Measurements from ENCODE around the gene ATP2B2. TPM values are rescaled to one million over a fixed set of nuclear protein-coding genes. Genes with fewer than 3 reads are reported as not detected.

Gene ATP2B2
- total and polyA plus RNA-seq, 9 of the 15 experiments (the other 6 are each of a cell fraction or from before 2014, with no cell fraction given), result 0.06 TPM; not detected in 8

DNA sequence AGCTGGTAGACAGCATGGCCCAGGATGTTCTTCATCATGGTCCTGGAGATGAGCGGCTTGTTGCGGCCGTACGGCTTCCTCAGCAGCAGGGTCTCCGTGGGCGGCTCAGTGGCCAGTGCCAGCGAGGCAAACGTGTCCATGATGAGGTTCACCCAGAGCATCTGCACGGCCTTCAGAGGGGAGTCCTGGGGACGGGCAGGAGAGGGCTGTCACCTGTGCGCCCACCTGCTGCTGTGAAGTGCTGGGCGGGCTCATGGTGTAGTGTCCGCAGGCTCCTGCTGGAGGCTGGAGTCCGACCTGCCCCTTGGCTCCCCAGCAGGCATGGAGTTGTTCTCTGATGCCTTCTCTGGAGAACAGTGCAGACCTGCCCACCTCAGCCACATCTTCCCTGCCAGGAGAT lies 162.6 kb downstream of the ATP2B2 start (continued):
- TF ChIP-seq, protein P1, sequence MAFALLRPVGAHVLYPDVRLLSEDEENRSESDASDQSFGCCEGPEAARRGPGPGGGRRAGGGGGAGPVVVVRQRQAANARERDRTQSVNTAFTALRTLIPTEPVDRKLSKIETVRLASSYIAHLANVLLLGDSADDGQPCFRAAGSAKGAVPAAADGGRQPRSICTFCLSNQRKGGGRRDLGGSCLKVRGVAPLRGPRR (CRISPR knock-in tag; IDR thresholded peaks at IDR 0.05), result no peak
- no peak for TF ChIP-seq NUFIP1 (IDR thresholded peaks at IDR 0.05; ENCODE audit: partially characterized antibody)
- TF ChIP-seq, protein P2, sequence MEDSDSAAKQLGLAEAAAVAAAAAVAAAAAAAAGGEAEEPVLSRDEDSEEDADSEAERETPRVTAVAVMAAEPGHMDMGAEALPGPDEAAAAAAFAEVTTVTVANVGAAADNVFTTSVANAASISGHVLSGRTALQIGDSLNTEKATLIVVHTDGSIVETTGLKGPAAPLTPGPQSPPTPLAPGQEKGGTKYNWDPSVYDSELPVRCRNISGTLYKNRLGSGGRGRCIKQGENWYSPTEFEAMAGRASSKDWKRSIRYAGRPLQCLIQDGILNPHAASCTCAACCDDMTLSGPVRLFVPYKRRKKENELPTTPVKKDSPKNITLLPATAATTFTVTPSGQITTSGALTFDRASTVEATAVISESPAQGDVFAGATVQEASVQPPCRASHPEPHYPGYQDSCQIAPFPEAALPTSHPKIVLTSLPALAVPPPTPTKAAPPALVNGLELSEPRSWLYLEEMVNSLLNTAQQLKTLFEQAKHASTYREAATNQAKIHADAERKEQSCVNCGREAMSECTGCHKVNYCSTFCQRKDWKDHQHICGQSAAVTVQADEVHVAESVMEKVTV (CRISPR knock-in tag; IDR thresholded peaks at IDR 0.05), result no peak
- no peak for TF ChIP-seq ZNF347 (CRISPR knock-in tag; IDR thresholded peaks at IDR 0.05; ENCODE audit: low read depth)
- no peak for TF ChIP-seq NCOA6 (IDR thresholded peaks at IDR 0.05)
- TF ChIP-seq, protein P3, sequence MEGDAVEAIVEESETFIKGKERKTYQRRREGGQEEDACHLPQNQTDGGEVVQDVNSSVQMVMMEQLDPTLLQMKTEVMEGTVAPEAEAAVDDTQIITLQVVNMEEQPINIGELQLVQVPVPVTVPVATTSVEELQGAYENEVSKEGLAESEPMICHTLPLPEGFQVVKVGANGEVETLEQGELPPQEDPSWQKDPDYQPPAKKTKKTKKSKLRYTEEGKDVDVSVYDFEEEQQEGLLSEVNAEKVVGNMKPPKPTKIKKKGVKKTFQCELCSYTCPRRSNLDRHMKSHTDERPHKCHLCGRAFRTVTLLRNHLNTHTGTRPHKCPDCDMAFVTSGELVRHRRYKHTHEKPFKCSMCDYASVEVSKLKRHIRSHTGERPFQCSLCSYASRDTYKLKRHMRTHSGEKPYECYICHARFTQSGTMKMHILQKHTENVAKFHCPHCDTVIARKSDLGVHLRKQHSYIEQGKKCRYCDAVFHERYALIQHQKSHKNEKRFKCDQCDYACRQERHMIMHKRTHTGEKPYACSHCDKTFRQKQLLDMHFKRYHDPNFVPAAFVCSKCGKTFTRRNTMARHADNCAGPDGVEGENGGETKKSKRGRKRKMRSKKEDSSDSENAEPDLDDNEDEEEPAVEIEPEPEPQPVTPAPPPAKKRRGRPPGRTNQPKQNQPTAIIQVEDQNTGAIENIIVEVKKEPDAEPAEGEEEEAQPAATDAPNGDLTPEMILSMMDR (IDR thresholded peaks at IDR 0.05 in 2 of 3, conservative IDR thresholded peaks at IDR 0.05 in 1 of 3; ENCODE audit: insufficient read depth in 2 of 3, low read depth in 1 of 3, low read length in 3 of 3), result no peak
- no peak for TF ChIP-seq CHD1 (IDR thresholded peaks at IDR 0.05; ENCODE audit: low read length)
